ENCODE results near the gene GSTM4.

DNA sequence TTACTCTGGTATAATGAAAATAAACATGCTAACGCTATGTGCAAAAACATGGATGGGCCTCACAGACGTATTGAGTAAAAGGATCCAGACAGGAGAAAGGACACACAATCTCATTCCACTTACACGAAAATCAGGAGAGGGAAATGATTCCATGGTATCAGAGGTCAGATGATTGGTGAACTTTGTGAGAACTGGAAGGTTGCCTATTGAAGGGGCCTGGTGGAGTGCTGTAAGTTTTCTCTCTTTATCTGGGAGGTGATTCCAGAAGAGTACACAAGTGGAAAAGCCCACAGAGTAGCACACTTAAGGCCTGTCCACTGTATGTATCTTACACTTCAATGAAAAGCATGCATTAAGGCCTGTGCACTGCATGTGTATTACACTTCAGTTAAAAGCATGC is 21.6 kb downstream of the GSTM4 start:
- no peak for TF ChIP-seq POLR2AphosphoS5 (IDR thresholded peaks at IDR 0.05)
- TF ChIP-seq CTCF (IDR thresholded peaks at IDR 0.05): no peak
- no peak for TF ChIP-seq POLR2A (IDR thresholded peaks at IDR 0.05)
